Parathyroid adenoma (tissue), 2 donors: ENCODE results near the gene BNIPL.

Experiments
- H2AFZ ChIP-seq: fragments of 300-600 bp; sonication (generic); one replicate; pipeline ENCODE4 v1.7.0; 2017; ENCODE audit warnings: antibody characterized with exemption, mild to moderate bottlenecking
- H3K27ac ChIP-seq: fragments of 300-600 bp; sonication (generic); one replicate; pipeline ENCODE4 v1.7.0; 2017
- H3K27me3 ChIP-seq: fragments of 300-600 bp; sonication (generic); one replicate; pipeline ENCODE4 v1.7.0; 2017; ENCODE audit warnings: low read length; ENCODE audit not compliant: control insufficient read depth, insufficient read depth
- H3K36me3 ChIP-seq: fragments of 300-600 bp; sonication (generic); one replicate; pipeline ENCODE4 v1.7.0; 2017; ENCODE audit warnings: low read length; ENCODE audit not compliant: control insufficient read depth, insufficient read depth
- H3K4me1 ChIP-seq: fragments of 300-600 bp; sonication (generic); one replicate; pipeline ENCODE4 v1.7.0; 2017; ENCODE audit warnings: control low read depth
- H3K4me2 ChIP-seq: fragments of 300-600 bp; sonication (generic); one replicate; pipeline ENCODE4 v1.7.0; 2017; ENCODE audit warnings: low read length
- H3K4me3 ChIP-seq: fragments of 300-600 bp; sonication (generic); one replicate; pipeline ENCODE4 v1.7.0; 2017; ENCODE audit warnings: low read depth, low read length
- H3K79me2 ChIP-seq: fragments of 300-600 bp; sonication (generic); one replicate; pipeline ENCODE4 v1.7.0; 2017; ENCODE audit warnings: control low read depth
- H3K9ac ChIP-seq: fragments of 300-600 bp; sonication (generic); one replicate; pipeline ENCODE4 v1.7.0; 2017; ENCODE audit warnings: mild to moderate bottlenecking
- H3K9me3 ChIP-seq: fragments of 300-600 bp; sonication (generic); one replicate; pipeline ENCODE4 v1.7.0; 2017; ENCODE audit warnings: low read length; ENCODE audit not compliant: control insufficient read depth
- CTCF ChIP-seq: fragments of 300-600 bp; sonication (generic); IDR thresholded peaks from one replicate; pipeline ENCODE4 v1.7.0; 2017; ENCODE audit warnings: antibody characterized with exemption, mild to moderate bottlenecking
- donor health status: primary hyperparathyroidism.

BNIPL gene

GRCh38 chr1:151060657-151061421 is 24.5 kb downstream of the BNIPL start:
- Histone ChIP-seq H3K27ac (peak overlapping the region; percentile 98), H3K4me3 (peak overlapping the region; percentile 100), H3K36me3 (no peaks in the 10 kb centered on the region), H3K9ac (no peak overlapping the region), H3K27me3 (no peaks in the 10 kb centered on the region), H2AFZ (peak overlapping the region; percentile 83), H3K9me3 (no peaks in the 10 kb centered on the region), H3K4me2 (peak overlapping the region; percentile 96), H3K4me1 (peaks cover 15% of the 10 kb centered on the region), H3K79me2 (peaks cover 17% of the 10 kb centered on the region)
- no peak for TF ChIP-seq CTCF

- no peaks in the 10 kb centered on the region for H3K9me3 ChIP-seq
- no peak overlapping the region for H3K27ac ChIP-seq
- no peak overlapping the region for H3K9ac ChIP-seq
- no peak for TF ChIP-seq CTCF
- H3K4me1 ChIP-seq, result peaks cover 8% of the 10 kb centered on the region
- H3K27me3 ChIP-seq, result no peaks in the 10 kb centered on the region
- no peak overlapping the region for H3K4me2 ChIP-seq
- no peak overlapping the region for H3K4me3 ChIP-seq
- no peak overlapping the region for H2AFZ ChIP-seq
- no peaks in the 10 kb centered on the region for H3K36me3 ChIP-seq
- H3K79me2 ChIP-seq, result peaks cover 14% of the 10 kb centered on the region
These were observed 25.3 kb downstream of the BNIPL start for GRCh38 chr1:151061704-151062103.

GRCh38 chr1:151062741-151063371 is 26.5 kb downstream of the BNIPL start:
- peak overlapping the region; percentile 45 for H3K27ac ChIP-seq
- peaks cover 2% of the 10 kb centered on the region for H3K4me1 ChIP-seq
- peak overlapping the region; percentile 43 for H3K4me2 ChIP-seq
- TF ChIP-seq CTCF, result no peak
- peak overlapping the region; percentile 15 for H2AFZ ChIP-seq
- H3K27me3 ChIP-seq, result no peaks in the 10 kb centered on the region
- H3K36me3 ChIP-seq, result no peaks in the 10 kb centered on the region
- H3K79me2 ChIP-seq, result peaks cover 10% of the 10 kb centered on the region
- H3K9me3 ChIP-seq, result no peaks in the 10 kb centered on the region
- peak overlapping the region; percentile 38 for H3K4me3 ChIP-seq
- no peak overlapping the region for H3K9ac ChIP-seq

GRCh38 chr1:151065089-151065645 is 28.8 kb downstream of the BNIPL start:
- no peak for TF ChIP-seq CTCF
- Histone ChIP-seq H3K4me1 (peaks cover 2% of the 10 kb centered on the region), H3K9ac (no peak overlapping the region), H2AFZ (no peak overlapping the region), H3K27me3 (no peaks in the 10 kb centered on the region), H3K4me3 (no peak overlapping the region), H3K36me3 (no peaks in the 10 kb centered on the region), H3K27ac (no peak overlapping the region), H3K79me2 (no peaks in the 10 kb centered on the region), H3K4me2 (no peak overlapping the region), H3K9me3 (no peaks in the 10 kb centered on the region)
